Measurements from ENCODE around the gene ARL13B. TPM values are rescaled to one million over a fixed set of nuclear protein-coding genes. Genes with fewer than 3 reads are reported as not detected.

Gene ARL13B
- total RNA-seq, 1 experiment from 2014 or later, result 9.3 TPM

GRCh38 chr3:93969997-93970396, 10.0 kb upstream of the ARL13B start:
- ChIA-PET POLR2A (no interaction called here), CTCF (no interaction called here)
- no peak for ATAC-seq
- no peak for DNase-seq (ENCODE audit: low spot score)
- H3K9me3 Mint-ChIP-seq, result peaks cover 34% of the 10 kb centered on the region
- H3K4me1 Mint-ChIP-seq, result peaks cover 10% of the 10 kb centered on the region
- H3K36me3 Mint-ChIP-seq, result peaks cover 12% of the 10 kb centered on the region
- peaks cover 24% of the 10 kb centered on the region for H3K27me3 Mint-ChIP-seq (ENCODE audit: low read depth)
- no peak overlapping the region for H3K27ac Mint-ChIP-seq
- TF ChIP-seq ZNF138 (CRISPR knock-in tag; conservative IDR thresholded peaks at IDR 0.05) (no peak), ZNF317 (CRISPR knock-in tag; IDR thresholded peaks at IDR 0.05; ENCODE audit: borderline replicate concordance, low read depth) (no peak), ZNF671 (CRISPR knock-in tag; IDR thresholded peaks at IDR 0.05) (no peak), EMX1 (CRISPR knock-in tag; IDR thresholded peaks at IDR 0.05) (no peak), ARID4B (CRISPR knock-in tag; IDR thresholded peaks at IDR 0.05; ENCODE audit: borderline replicate concordance) (no peak), CBFB (CRISPR knock-in tag; IDR thresholded peaks at IDR 0.05; ENCODE audit: low read depth) (no peak), PRDM15 (CRISPR knock-in tag; IDR thresholded peaks at IDR 0.05) (no peak), MYBL2 (CRISPR knock-in tag; IDR thresholded peaks at IDR 0.05) (no peak)
- no peak overlapping the region for H3K4me3 Mint-ChIP-seq

GRCh38 chr3:93973131-93974126, 6.5 kb upstream of the ARL13B start, which contains the start of gene PROS1:
TSS of gene PROS1 (minus strand) at chr3:93973896. CDS start at chr3:93973749, 147 bp downstream.
- H3K4me1 Mint-ChIP-seq, result peaks cover 10% of the 10 kb centered on the region
- ATAC-seq (peak; percentile 95), DNase-seq (ENCODE audit: low spot score) (peak; percentile 61)
- H3K27me3 Mint-ChIP-seq (ENCODE audit: low read depth), result peaks cover 39% of the 10 kb centered on the region
- H3K27ac Mint-ChIP-seq, result peak within 1 kb of the TSS; percentile 12; the same call in 1 of the 2 replicates
- POLR2A ChIA-PET, result no interaction called here
- H3K9me3 Mint-ChIP-seq, result peaks cover 10% of the 10 kb centered on the region
- CTCF ChIA-PET, result interaction anchor here (0.9 to 1.0 kb wide), 2 partner anchors 12 to 89 kb away, joined by 3 read pairs; partner anchors contain the start of genes DHFR2 and NSUN3
- peak within 1 kb of the TSS; percentile 83 for H3K4me3 Mint-ChIP-seq
- H3K36me3 Mint-ChIP-seq, result no peaks in the 10 kb centered on the region
- TF ChIP-seq NFYB (CRISPR knock-in tag; conservative IDR thresholded peaks at IDR 0.05; ENCODE audit: low read depth), result no peak
- no peak for TF ChIP-seq CREM (CRISPR knock-in tag; IDR thresholded peaks at IDR 0.05)
- peak; percentile 52; the same call in 1 of the 2 replicates for TF ChIP-seq SP1 (CRISPR knock-in tag; conservative IDR thresholded peaks at IDR 0.05)
- peak; percentile 66 for TF ChIP-seq FOXK1 (CRISPR knock-in tag; IDR thresholded peaks at IDR 0.05)
- TF ChIP-seq KAT7 (CRISPR knock-in tag; IDR thresholded peaks at IDR 0.05; ENCODE audit: borderline replicate concordance), result 0 out of 2 replicates have a peak, but pooled peaks have one; percentile 57
- TF ChIP-seq GABPB1 (CRISPR knock-in tag; IDR thresholded peaks at IDR 0.05), result no peak
- TF ChIP-seq ZNF425 (CRISPR knock-in tag; conservative IDR thresholded peaks at IDR 0.05), result no peak
- TF ChIP-seq ETV6 (CRISPR knock-in tag; IDR thresholded peaks at IDR 0.05), result peak; percentile 99
- TF ChIP-seq NFATC4 (CRISPR knock-in tag; IDR thresholded peaks at IDR 0.05), result no peak
- peak; percentile 15; the same call in 1 of the 2 replicates for TF ChIP-seq FOXP1 (CRISPR knock-in tag; IDR thresholded peaks at IDR 0.05; ENCODE audit: borderline replicate concordance)
- peak; percentile 21; the same call in 1 of the 2 replicates for TF ChIP-seq ZNF423 (CRISPR knock-in tag; IDR thresholded peaks at IDR 0.05)
- no peak for TF ChIP-seq GRHL2 (CRISPR knock-in tag; IDR thresholded peaks at IDR 0.05; ENCODE audit: insufficient replicate concordance, severe bottlenecking)
- no peak for TF ChIP-seq ATF1 (CRISPR knock-in tag; IDR thresholded peaks at IDR 0.05)

Measured in WTC11 (cell line).